ENCODE data around the gene TBC1D16.

TBC1D16 gene

GRCh38 chr17:80006811-80007752 lies 28.6 kb downstream of the TBC1D16 start:
- H3K4me3 ChIP-seq (replicated peaks; ENCODE audit: low read depth, low read length) = no peak overlapping the region
- no peaks in the 10 kb centered on the region for H3K27me3 ChIP-seq (replicated peaks; ENCODE audit: control insufficient read depth, insufficient read depth, low read length)
- no peak for DNase-seq (ENCODE audit: extremely low read depth, insufficient read length)
- no peak for TF ChIP-seq CTCF (IDR thresholded peaks at IDR 0.05; ENCODE audit: insufficient read depth, low read length, poor library complexity, severe bottlenecking)
- H3K36me3 ChIP-seq (ENCODE audit: control insufficient read depth, insufficient read depth, low read length) = no peaks in the 10 kb centered on the region

DNA sequence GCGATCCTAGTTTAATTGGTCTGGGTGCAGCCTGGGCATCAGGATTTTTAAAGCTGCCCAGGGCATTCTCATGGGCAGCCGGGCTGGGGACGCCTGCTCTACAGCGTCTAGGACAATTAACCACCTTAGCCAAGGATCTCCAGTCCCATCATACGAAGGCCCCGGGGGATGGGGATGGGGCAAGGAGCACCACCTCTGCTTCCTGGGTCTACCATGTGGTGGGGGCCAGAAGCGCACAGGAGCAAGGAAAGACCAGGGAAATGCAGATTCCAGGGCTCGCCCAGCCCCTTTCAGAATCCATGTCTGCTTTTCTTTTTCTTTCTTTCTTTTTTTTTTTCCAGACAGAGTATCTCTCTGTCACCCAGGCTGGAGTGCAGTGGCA lies 29.3 kb downstream of the TBC1D16 start:
- no peak overlapping the region for H3K4me3 ChIP-seq (replicated peaks; ENCODE audit: low read depth, low read length)
- DNase-seq (ENCODE audit: extremely low read depth, insufficient read length) = no peak
- H3K36me3 ChIP-seq (ENCODE audit: control insufficient read depth, insufficient read depth, low read length) = no peaks in the 10 kb centered on the region
- H3K27me3 ChIP-seq (replicated peaks; ENCODE audit: control insufficient read depth, insufficient read depth, low read length) = no peaks in the 10 kb centered on the region
- no peak for TF ChIP-seq CTCF (IDR thresholded peaks at IDR 0.05; ENCODE audit: insufficient read depth, low read length, poor library complexity, severe bottlenecking)

DNA sequence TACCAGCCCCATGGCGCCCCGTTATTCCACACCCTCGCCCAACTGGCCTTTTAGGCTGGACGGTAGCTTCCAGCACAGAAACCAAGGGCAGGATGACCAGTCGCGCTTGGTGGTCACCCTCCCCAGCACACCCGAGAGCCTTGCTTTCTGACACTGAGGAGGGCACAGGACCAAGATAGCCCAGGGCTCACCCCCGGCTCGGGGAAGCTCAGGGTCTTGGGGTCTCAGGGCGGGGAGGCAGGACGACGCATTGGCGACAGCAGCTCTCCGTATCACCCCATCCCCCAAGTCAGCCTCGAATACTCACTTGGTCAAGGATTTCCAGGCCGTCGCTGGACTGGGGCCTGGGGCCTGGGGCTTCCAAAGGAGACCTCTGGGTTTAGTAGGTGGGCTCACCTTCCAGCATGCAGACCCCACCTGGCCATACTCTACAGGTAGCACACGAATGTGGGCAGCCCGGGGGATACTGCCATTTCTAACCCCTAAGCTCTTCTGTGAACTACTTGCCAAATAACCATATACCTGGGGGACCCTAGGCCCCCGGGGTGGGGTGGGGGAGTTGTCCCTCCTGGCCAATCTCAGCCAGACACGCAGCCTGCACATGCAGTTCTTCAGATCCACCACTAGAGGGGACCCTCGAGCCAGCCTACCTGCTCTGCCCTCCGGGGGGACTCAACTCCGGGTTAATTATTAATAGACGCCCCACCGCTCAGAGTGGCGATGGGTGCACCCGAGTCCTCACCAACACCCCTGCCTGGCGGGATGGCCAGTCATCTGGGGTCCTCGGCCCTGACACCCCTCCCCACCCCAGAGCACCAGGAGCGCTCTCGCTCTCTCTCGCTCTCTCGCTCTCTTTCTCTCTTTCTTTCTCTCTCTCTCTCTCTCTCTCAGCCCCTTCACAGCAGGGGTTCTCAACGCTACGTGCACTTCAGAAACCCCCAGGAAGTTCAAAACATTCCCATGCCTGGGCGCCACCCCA lies 30.0 kb downstream of the TBC1D16 start:
- no peak for DNase-seq (ENCODE audit: extremely low read depth, insufficient read length)
- peak; percentile 98 for TF ChIP-seq CTCF (IDR thresholded peaks at IDR 0.05; ENCODE audit: insufficient read depth, low read length, poor library complexity, severe bottlenecking)
- Histone ChIP-seq H3K27me3 (replicated peaks; ENCODE audit: control insufficient read depth, insufficient read depth, low read length) (no peaks in the 10 kb centered on the region), H3K4me3 (replicated peaks; ENCODE audit: low read depth, low read length) (no peak overlapping the region), H3K36me3 (ENCODE audit: control insufficient read depth, insufficient read depth, low read length) (no peaks in the 10 kb centered on the region)

GRCh38 chr17:80003969-80004368 lies 31.7 kb downstream of the TBC1D16 start:
- TF ChIP-seq CTCF (IDR thresholded peaks at IDR 0.05; ENCODE audit: insufficient read depth, low read length, poor library complexity, severe bottlenecking) = no peak
- Histone ChIP-seq H3K27me3 (replicated peaks; ENCODE audit: control insufficient read depth, insufficient read depth, low read length) (no peaks in the 10 kb centered on the region), H3K36me3 (ENCODE audit: control insufficient read depth, insufficient read depth, low read length) (no peaks in the 10 kb centered on the region), H3K4me3 (replicated peaks; ENCODE audit: low read depth, low read length) (no peak overlapping the region)
- DNase-seq (ENCODE audit: extremely low read depth, insufficient read length) = no peak

DNA sequence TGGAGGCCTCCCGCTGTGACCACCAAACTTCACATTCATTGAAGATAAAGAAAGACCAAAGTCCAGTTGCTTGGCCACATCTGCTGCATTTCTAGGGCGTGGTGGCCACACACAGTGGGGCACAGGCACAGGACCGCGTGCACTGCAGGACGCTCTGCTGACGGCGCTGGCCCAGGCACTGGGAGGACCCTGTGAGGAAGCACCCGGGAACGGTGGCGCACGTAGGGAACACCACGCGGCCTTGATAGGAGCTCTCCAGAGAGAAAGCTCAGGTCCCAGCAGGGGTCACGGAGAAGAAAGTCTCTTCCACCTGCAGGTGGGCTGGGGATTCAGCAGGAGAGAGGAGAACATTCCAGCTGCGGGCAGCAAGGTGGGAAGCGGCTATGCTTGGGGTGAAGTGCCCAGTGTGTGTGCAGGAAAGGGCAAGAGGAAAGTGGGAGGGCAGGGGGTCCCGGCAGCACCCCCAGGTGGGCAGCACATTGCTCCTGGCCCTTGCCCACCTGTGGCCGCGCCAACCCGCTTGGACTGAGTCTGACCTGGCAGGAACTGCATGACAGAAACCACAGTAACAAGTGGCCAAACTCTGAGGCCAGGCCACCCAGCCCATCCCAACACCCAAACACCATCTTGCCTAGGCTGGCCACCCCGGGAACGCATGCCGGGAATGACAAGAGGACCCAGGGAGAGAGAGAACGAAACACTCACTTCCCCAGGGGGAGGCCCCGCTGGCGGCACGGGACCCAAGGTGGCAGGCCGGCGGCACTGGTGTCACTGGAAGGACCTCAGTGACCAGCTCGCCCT lies 32.8 kb downstream of the TBC1D16 start:
- H3K36me3 ChIP-seq (ENCODE audit: control insufficient read depth, insufficient read depth, low read length) = no peaks in the 10 kb centered on the region
- H3K4me3 ChIP-seq (replicated peaks; ENCODE audit: low read depth, low read length) = no peak overlapping the region
- TF ChIP-seq CTCF (IDR thresholded peaks at IDR 0.05; ENCODE audit: insufficient read depth, low read length, poor library complexity, severe bottlenecking) = no peak
- no peak for DNase-seq (ENCODE audit: extremely low read depth, insufficient read length)
- no peaks in the 10 kb centered on the region for H3K27me3 ChIP-seq (replicated peaks; ENCODE audit: control insufficient read depth, insufficient read depth, low read length)
